GM19025 (cell line): ENCODE results near the gene SKIDA1.
A peak's percentile ranks its signal among the peaks of the same experiment; 100 is the strongest.

Source experiments
- ATAC-seq: cut with Tn5 transposase; IDR thresholded peaks from one replicate; pipeline ENCODE4 v1.9.1; 2021; ENCODE audit warnings: mild to moderate bottlenecking, low read depth, moderate library complexity; ENCODE audit not compliant: unreplicated experiment

The SKIDA1 gene

DNA sequence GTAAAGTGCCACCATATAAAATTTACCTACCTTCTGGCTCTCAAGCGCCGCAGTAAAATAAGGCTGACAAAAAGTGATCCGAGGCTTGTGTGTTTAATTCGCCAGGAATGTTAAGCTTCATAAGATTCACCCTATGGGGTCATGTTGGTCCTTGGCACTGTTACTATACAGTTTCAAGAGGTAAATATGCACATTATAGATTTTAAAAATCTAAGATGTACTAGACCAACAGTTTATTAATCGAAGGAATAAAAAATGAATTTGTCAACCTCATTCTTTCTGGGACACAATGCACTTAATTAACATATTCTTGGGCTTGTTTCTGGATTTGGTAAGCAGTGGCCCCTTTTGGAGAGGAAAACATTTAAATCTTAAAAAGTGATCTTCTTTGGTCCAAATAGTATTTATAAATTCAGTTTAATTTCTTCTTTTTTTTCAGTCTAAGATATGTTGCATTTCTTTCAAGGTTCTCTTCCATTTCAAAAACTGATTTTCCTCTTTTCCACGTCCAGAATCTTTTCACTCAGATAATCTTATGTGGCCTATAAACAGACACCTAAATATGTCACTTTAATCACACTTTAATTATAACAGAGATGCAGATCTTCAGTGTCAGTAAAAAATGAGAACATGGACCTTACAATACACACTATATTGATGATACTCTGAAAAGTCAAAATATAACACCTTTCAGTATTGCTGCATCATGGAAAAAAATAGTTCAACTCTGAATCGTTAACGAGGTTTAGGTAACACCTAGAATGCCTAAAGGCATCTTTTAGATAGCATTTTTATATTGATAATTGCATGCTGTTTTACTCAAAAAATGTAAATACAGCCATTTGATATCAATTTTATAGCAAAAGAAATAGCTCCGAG is 3.8 kb upstream of the SKIDA1 start:
- ATAC-seq = no peak

DNA sequence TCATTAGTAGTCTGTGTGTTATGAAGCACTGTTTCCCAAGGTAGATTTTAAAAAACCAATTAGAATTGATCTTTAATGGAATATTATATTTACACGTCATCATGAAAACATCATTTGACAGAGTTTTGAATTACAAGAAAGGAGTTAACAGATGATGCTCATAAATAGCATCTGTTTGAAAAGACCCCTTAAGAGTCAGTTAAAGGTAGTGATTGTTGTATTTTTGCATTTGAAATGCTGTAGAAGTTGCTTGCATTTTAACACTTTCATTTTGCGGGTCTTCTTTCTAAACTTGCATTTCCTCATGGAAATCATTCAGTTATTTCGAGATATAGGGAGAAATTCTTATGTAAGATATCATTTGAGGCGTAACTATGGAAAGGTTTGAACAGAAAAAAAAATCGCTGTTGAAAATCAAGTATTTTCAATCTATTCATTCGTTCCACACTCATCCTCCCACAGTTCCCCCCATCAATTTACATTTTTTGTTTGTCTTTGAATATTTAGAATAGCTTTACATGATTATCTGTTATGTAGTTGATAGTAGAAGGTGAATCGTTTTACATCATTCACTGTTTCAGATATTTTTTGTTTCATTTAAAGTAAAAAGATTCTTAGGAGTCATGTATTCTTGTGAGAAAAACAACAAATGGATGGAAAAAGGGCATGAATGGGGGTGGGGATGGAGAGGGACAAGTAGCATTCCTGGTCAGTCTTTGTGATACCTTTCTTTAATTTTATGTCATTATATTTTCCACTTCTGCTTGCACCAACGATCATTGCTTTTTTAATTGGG is 3.0 kb upstream of the SKIDA1 start:
- ATAC-seq = no peak

DNA sequence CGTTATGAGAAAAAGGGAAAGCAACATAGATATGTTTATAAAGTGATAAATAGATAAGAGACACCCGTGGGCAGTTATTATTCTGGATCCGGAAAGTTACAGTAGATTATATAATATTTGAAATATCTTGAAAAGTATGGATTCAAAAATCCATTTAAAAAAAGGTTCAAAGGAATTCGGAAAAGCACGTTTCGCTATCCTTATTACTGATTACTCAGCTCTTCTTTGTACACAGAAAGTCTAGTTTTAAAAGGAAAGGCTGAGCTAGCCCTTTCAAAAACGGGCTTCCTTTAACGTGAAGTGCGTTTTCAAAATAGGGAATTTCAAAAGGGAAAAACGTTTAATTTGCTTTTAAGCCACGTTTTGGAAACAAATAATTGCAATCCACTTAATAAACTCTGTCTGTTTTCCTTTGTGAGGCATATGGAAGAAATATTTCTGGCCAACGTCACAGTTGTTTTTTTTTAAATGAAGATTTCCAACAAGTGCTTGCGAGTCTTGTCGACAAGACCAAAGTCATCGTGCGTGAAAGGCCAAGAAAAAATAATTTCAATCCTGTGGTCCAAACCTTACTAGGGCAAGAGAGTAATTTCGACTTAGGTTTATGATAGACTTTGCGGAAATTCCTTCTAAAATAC is 2.2 kb upstream of the SKIDA1 start:
- ATAC-seq = no peak

DNA sequence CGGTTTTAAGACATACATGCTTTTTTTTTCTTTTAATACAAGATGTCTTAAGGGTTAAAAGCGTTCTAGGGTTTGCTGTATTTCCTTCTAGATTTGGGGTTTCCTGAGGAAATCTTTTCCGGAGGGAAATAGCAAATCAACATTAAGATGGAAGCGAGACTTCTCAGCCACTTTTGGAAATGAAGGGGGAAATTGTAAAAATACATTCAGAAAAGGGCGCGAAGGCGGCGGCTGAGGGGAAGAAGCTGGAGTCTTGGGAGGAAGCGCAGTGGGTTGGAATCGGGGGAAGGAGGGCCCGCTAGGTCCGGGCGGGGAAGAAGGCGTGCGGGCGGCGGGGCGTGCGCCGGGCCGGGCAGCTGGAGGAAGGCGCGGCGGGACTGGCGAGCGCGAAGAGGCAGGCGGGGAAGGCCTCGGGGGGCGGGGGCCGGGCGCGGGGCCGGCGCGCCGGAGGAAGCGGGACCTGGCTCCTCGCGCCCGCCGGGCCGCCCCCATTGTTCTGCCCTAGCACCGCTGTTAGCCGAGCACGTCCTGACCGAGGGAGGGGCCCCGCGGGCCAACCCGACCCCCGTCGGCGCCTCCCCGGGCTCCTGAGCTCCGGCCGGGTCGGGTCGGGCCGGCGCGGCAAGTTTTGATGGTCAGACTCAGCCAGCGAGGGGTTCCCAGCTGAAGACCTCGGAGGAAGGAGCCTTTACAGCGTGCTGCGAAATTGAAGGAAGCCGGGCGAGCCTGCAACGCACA is 1.5 kb upstream of the SKIDA1 start:
- ATAC-seq = peak; percentile 30

DNA sequence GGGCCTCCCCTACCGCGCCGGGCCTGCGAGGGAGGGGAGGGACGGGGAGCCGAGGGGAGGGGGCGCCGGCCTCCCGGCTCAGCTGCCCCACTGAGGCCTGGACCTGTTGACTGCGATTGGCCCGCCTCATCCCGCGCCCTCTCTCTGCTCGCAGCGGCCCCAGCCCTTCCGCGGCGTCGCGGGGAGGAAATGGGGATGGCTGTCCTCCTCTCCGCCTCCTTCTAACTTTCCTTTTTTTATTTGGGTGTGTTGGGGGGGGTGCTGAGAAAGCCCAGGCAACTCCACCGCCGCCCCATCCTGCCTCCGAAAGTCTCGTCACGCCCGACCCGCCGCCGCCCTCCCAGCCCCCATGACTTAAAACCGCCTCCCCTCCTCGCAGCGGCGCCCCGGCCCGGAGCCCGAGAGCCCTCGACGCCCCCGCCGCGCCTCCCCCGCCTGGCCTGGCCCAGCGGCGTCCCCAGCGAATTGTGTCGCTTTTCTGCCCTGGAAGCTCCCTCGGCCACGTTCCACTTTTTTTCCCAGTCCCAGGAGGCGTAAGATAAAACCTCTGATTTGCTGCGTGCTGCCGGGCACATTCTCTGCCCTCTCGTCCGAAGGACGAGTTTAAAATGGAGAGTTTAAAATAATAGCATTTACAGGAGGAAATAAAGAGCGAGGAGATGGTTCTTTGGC is 842 bp upstream of the SKIDA1 start:
- peak; percentile 41 for ATAC-seq

DNA sequence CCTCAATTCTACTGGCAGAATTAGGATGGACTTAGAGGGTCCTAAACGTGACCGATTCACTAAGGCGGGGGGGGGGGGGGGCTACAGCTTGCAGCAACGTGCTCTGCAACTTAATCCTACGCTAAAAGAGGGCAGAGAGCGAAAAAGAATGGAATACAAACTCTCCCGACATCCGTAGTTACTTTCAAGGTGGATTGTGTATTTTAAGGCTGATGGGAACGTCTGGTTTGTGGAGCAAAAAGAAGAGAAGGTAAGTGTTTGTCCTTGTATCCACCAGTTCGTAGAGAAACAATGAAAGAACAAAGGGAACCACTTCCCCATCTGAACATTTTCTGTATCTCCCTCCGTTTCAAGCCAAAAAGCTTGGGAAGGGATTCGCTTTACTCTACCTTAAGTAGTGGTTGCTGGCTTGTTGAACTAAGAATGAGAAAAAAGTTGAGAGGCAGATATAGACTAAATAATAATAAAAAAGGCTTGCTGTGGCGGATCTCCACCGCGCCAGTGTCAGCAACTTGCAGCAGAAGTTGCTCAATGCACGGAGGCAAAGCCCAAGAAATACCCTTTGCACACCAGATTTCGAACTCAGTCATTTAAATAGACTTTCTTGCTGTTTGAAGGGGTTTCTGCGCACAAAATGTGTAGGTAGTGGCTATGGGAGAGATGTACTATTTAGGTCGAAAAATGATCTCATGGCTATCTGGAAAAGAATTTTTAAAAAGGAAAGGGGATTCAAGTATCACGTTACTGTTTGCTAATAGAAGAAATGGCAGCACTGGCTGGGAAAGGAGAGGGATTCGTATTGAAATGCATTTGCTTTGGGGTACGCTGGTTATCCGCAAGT is 736 bp downstream of the SKIDA1 start:
- ATAC-seq = no peak

DNA sequence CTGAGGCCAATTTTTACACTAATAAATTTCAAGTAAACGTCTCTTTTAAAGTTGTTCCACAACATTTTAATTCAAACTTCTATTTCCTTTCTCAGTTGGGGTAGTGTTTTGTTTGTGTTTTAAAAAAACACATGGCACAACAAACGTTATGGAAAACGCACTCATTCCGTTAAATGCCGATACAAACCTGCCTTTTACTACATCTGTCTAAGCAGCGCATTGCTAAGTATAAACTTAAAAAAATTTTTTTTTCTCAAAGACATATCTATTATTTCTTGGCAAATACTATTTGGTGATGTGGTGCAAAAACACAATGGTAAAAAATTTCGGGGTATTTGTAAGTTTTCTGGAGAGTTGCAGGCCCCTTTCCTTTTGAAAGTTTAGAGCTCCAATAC is 1.4 kb downstream of the SKIDA1 start:
- no peak for ATAC-seq

DNA sequence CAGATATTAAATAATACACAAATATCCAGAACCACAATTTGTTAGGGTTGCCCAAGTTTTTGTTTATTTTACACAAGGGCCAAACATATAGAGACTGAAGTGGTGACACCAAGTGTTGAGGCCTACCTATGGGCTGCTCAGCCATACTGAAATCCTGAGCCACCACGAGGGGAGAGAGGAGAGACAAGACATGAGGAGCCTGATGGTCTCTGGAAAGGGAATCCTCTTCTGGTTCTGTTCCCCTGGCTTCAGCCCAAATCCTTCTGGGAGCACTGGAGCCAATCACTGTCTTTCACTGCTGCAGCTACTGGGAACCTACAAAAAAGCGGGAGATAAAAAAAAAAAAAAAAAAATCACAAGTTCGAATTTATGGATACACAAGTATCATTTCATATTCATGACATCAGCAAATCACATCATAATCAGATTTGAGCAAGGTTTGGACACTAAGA is 1.9 kb downstream of the SKIDA1 start:
- no peak for ATAC-seq

DNA sequence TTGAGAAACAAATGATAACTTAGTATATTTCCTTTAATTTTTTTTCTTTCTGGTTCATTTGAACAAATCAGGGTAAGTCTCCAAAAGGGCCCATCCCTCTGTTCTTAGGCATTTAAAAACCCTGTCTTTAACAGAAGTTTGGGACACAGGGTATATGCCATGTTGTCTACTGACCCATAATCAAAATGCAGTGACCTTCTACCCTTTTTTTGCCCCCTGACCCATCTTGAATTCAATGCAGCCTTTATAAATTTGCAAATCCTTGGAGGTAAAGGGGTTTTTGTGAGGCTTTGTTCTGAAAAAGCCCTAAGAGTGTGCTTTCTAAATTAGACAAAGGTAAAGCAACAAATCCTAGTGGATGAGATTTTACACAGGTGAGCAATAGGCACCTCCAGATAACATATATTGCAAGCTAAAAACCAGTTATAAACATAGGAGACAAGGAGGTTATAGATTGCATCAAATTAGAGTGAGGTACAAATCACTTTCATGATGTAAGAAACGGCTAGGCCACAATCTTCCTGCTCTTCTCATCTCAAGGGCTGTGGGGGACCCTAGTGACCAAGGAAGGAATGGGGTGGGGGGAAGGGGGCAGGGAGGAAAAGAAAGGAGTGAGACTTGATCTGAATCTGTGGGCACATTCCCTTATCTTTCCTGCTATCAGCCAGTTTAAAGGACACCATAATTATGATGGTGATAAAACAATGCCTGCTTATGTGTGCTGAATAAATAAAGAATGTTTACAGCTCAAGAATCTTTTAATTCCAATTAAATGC is 2.7 kb downstream of the SKIDA1 start:
- ATAC-seq = no peak

DNA sequence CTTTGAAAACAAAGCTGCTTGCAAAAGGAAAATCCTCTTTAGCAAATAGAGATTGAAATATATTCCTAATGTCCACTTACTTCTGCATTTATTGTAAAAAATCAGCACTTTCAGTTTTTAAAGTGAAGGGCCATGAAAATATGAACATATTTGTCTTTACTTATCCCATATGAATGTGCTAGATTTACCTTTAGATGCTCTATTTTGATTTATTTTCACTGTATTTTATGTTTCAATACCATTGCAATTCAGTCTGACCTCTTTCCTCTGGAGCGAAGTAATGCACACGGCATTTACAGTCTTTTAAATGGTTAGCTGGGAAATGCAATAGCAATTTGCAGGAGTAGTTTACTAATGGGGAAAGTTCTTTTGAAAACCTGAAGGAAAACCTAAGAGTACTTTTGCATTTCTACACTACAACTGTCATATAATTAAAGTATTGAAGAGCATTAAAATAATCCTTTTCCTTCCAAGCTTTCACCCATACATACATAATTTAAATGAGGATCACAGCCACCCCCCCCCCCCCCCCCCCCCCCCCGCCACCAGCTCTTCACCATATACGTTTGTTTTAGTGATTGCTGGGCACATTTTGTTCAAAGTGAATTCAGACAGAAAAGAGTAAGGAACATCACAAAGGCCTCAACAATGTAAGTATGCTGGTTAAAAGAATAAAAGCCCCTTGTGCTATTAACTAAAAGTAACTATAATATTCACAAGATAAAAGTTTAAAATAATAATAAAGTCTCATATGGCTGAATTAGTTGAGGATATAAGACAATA is 3.5 kb downstream of the SKIDA1 start:
- ATAC-seq = no peak

DNA sequence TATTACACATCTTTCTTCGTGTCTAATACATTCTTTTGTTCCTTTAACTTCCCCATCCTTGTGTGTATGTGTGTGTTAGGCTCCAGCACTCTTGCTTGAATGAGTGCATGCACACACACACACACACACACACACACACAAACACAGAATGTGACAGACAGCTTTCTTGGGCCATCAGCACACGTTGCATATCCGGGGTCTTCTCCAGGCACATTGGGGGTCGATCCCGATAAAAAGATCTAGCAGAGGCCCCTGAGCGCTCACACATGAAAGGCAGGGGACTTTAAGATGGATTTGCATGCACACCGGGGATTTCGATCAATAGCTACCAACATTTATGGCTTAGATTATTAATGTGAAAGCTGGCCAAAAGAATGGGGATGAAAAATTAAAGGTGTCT is 4.5 kb downstream of the SKIDA1 start:
- no peak for ATAC-seq

DNA sequence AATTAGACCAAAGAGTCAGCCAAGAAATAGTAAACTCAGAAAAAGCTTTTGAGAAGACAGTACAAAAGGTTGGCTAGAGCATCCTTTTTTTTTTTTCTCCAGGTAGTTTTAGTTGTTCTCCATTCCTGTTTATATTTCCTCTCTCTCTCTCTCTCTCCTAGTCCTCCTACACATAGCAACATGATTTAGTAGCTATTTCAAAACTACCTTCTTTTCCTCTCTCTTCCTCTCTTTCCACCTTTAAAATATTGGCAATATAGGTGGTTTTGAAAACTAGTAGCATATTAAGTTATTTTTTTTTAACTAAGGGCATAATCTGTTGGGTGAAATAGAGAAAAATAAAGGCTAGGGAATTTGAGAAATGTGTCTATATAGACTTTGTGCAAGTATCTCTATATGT is 5.0 kb downstream of the SKIDA1 start:
- no peak for ATAC-seq

DNA sequence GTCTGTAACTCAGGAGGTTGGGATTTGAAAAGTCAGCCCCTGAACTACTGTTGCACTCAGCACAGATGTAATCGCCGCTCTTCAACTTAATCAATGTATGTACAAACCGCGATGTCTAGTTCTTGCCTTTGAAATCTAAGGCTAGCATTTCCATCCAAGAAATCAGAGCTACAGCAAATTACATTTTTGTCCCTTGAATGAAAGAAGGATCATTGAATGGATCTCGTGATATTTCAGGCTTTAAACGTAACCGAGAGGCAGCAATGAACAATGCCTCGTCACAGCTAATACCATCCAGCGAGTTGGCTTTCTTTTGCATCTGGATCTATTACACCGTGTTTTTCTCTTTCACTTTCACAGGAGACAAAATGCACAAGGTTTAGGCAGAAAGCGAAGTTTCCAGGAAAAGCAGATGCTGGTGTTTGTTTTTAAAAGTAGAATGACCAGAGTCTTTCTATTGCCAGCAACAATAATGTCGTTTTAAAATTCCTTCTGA is 5.5 kb downstream of the SKIDA1 start:
- no peak for ATAC-seq

DNA sequence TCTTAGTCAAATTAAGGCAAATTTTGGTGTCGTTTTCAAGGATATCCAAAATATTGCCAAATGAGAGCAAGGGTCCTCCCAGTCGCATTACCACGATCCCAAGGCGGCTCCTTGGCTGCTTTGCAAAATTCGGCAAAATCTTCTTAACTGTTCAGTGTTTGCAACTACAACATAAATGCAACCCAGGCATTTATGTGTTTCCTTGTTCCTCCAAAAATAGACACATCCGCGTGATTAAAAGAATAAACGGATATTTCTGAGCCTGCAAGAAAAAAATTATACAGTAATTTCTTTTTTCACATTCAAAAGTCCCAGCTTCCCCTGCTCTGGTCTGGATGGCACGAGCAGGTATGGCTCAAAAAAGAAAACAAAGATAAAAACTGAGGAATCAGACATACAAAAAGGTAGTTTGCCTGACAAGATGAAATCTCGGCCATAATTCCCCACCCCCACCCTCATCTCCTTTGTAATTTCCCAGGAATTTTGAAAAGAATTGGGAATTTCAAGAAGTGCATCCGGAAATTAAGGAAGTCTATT is 6.0 kb downstream of the SKIDA1 start:
- ATAC-seq = no peak

DNA sequence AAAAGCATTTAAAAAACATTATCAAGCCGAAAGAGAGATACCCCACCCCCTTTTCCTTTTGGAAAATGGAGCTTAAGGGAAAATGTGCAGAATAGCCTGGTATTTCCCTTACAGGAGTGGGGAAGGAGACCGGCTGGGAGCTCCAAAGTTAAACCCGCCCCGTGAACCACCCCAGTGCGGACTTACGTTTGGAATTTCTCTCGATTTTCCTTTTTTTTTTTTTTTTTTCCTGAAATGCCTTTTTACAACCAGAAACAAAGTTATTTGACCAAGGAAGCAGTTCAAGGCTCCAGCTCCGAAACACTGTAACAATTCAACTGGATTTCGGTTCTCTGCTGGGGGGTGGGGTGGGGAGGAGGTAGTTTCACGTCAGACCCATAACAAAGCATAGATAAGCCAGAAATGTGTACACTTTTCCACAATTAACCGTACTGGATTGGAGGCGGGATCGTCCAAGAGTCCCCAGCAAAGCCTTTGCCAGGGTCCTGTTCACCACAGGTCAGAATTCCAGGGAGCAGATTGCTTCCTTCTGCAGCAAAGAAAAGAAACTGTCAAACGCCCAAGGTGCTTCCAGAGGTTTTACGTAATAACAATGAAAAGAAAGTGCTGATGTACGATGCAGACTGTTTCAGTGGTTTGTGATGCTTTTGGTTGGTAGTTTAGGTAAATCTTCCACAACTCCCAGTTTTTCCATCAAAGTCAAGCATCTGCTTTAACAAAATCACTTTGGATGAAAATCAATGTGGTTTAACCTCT is 6.7 kb downstream of the SKIDA1 start:
- no peak for ATAC-seq

DNA sequence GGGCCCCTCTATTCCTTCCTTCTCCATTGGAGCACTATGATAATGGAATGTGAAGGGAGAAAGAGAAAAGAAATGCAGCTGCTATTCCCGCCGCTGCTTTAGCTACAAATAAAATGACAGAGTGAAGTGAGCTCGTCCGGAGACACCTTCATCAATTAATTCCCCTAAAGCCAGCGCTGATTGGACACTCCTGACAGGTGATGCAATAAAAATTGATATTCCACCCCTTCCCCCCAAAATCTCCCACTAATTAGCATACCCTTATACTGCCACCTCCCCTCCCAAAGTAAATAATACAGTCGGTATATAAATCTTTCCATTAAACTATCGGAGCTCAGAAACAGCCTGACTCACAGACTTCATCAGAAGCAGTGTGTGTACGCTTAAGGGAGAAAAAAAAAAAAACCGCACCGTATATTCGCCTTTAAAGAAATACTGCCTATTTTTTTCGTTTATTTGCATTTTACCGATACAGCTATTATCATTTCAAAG is 7.3 kb downstream of the SKIDA1 start:
- ATAC-seq = no peak
